Astrocyte of the cerebellum (primary cell): Measurements from ENCODE around the gene SLC35G2.
A peak's percentile ranks its signal among the peaks of the same experiment; 100 is the strongest.

Experiments
- DNase-seq: peaks from one replicate; pipeline ENCODE4 v3.0.0-alpha.2; 2011; ENCODE audit warnings: low read depth
- H3K4me3 ChIP-seq: 2 replicates; pipeline ENCODE4 v1.5.1; 2011; ENCODE audit warnings: mild to moderate bottlenecking, low read depth, low read length, moderate library complexity
- CTCF ChIP-seq: IDR thresholded peaks from 2 replicates; pipeline ENCODE4 v1.5.1; 2012; ENCODE audit warnings: low read length, low read depth, moderate library complexity, mild to moderate bottlenecking; ENCODE audit errors: missing control alignments
- in situ Hi-C: cut with HindIII; loops from 2 replicates; pipeline ENCODE4 v1.10.0; 2017; ENCODE audit warnings: low sequenced_read_pairs

SLC35G2 gene

DNA sequence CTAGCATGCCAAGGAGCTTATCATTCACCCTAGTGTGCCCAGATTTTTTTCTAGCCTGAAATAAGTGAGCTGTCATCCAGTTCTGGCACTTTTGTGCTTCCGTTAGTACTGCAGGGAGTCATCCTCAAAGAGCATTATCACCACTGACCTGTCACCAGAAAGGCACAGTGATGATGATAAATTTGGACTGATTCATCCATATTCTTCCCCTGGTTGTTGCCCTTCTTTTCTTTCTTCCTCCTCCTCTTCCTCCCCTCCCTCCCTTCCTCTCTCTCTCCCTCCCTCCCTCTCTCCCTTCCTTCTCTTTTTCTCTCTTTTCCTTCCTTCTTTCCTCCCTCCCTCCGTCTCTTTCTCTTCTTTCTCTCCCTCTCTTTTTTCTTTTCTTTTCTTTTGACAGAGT, 21.3 kb downstream of the SLC35G2 start:
- in situ Hi-C loops: no loop called here

DNA sequence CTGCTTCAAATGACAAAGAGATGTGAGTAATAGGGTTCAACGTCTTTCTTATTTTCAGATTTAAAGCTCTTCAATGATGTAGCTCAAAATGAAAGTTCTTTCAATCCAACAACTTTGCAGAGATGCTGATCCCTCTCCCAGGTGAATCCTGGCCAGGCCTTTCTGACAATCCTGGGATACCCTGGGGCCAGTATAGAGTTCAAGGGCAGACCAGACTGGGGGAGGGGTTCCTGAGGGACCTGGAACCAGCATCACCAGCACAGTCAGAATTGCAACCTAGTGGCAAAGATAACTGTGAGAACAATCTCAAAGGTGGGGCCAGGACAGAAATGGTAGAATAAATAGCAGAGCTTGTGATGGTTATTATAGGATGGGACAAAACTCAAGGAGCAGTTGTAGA, 23.4 kb downstream of the SLC35G2 start:
- TF ChIP-seq CTCF: no peak
- no peak for DNase-seq
- H3K4me3 ChIP-seq: no peak overlapping the region
- in situ Hi-C loops: no loop called here

More for the DNA sequence above, 21.3 kb downstream of the SLC35G2 start:
- H3K4me3 ChIP-seq: no peak overlapping the region
- TF ChIP-seq CTCF: no peak
- no peak for DNase-seq

GRCh38 chr3:136844724-136845123, 25.8 kb downstream of the SLC35G2 start:
- H3K4me3 ChIP-seq: no peak overlapping the region

DNA sequence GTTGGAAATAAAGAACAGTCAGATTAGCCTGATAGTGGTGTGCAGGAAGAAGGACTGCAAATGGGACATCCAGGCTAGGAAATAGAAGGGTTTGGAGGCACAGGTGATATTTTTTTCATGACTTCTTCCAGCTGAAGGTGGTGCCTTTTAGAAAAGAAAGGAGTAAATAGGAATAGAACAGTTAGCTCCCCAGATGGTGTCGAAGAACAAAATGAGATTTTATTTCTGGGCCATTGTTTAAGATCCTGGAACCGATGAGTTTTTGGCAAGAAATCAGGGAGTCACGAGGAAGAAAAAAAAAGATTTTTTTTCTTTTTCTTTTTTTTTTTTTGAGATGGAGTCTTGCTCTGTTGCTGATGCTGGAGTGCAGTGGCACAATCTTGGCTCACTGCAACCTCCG, 33.3 kb downstream of the SLC35G2 start:
- no peak for DNase-seq
- no peak overlapping the region for H3K4me3 ChIP-seq
- in situ Hi-C loops: no loop called here
- no peak for TF ChIP-seq CTCF

More at GRCh38 chr3:136844724-136845123, 25.8 kb downstream of the SLC35G2 start:
- no peak for DNase-seq
- TF ChIP-seq CTCF: no peak
- in situ Hi-C loops: no loop called here

- no peak overlapping the region for H3K4me3 ChIP-seq
- in situ Hi-C loops: no loop called here
- DNase-seq: no peak
- TF ChIP-seq CTCF: no peak
Measured at GRCh38 chr3:136856665-136857064, 37.7 kb downstream of the SLC35G2 start.

- in situ Hi-C loops: no loop called here
- H3K4me3 ChIP-seq: no peak overlapping the region
- no peak for TF ChIP-seq CTCF
- DNase-seq: no peak
Measured at GRCh38 chr3:136858381-136858780, 39.5 kb downstream of the SLC35G2 start.

- DNase-seq: no peak
- TF ChIP-seq CTCF: no peak
- peak overlapping the region; percentile 70 for H3K4me3 ChIP-seq
- in situ Hi-C loops: no loop called here
Measured at GRCh38 chr3:136860541-136860940, 41.6 kb downstream of the SLC35G2 start.
